GM12878 (cell line): ENCODE results near the gene CTIF. TPM values are rescaled to one million over a fixed set of nuclear protein-coding genes. Genes with fewer than 3 reads are reported as not detected.

Experiments
- ATAC-seq: fragments of 200-7000 bp; cut with Tn5 transposase; 3 replicates; pipeline ENCODE4 v1.9.1; 2020; ENCODE audit warnings: mild to moderate bottlenecking, moderate library complexity
- BruUV-seq: library from RNA; stranded (reverse); fragments of 400-500 nt; replicated peaks from 2 replicates; lab custom pipeline; 2021; lab: Mats Ljungman, UMichigan
- CTCF ChIA-PET: fragments of 300-600 bp; sonication (Branson Sonifier 250); formaldehyde crosslinking; extraction: SDS; loops from one replicate; lab custom pipeline; 2021; ENCODE audit warnings: inconsistent platforms; lab: Yijun Ruan, JAX
- POLR2A ChIA-PET: fragments of 350-600 bp; formaldehyde crosslinking; extraction: SDS; loops from one replicate; lab custom pipeline; 2021; ENCODE audit warnings: inconsistent platforms; lab: Charles Lee
- RAD21 ChIA-PET: fragments of 300-600 bp; sonication (Branson Sonifier 250); formaldehyde crosslinking; loops from one replicate; lab custom pipeline; 2023; ENCODE audit warnings: antibody characterized with exemption; ENCODE audit not compliant: unreplicated experiment; lab: Charles Lee
- SMC1A ChIA-PET: fragments of 300-600 bp; sonication (Branson Sonifier 250); formaldehyde crosslinking; loops from one replicate; lab custom pipeline; 2023; ENCODE audit not compliant: unreplicated experiment, uncharacterized antibody; lab: Charles Lee
- DNase-seq: peaks from one replicate; pipeline ENCODE4 v3.0.0-alpha.2; 2011; ENCODE audit warnings: low read depth, low spot score
- FAIRE-seq: peaks from 3 replicates; lab custom pipeline; 2011; peaks lifted over from hg19 to GRCh38; lab: Jason Lieb, UNC
- H2AFZ ChIP-seq: 2 replicates; pipeline ENCODE4 v1.6.0; 2011; ENCODE audit warnings: low read depth, low read length, control low read depth; ENCODE audit not compliant: control insufficient read depth
- H3K27ac ChIP-seq: 2 replicates; pipeline ENCODE4 v1.5.1; 2011; ENCODE audit warnings: control low read depth; ENCODE audit not compliant: control insufficient read depth, insufficient read depth
- H3K27me3 ChIP-seq, 2 experiments: replicated peaks in 1 of 2; 2 replicates each; pipeline versions ENCODE4 v1.6.0 to v1.6.1; 2011; ENCODE audit warnings: low read length in 1 of 2; ENCODE audit not compliant: control insufficient read depth in 2 of 2, insufficient read depth in 2 of 2
- H3K36me3 ChIP-seq, 2 experiments: 2 replicates each; pipeline ENCODE4 v1.5.1; 2011; ENCODE audit warnings: low read length in 1 of 2; ENCODE audit not compliant: control insufficient read depth in 2 of 2, insufficient read depth in 2 of 2
- H3K4me1 ChIP-seq: 2 replicates; pipeline ENCODE4 v1.6.1; 2011; ENCODE audit warnings: mild to moderate bottlenecking, low read length, moderate library complexity, mixed read lengths; ENCODE audit not compliant: control insufficient read depth, insufficient read depth
- H3K4me2 ChIP-seq: 2 replicates; pipeline ENCODE4 v1.6.0; 2011; ENCODE audit warnings: control low read depth; ENCODE audit not compliant: control insufficient read depth, insufficient read depth
- H3K4me3 ChIP-seq: fragments of 200-600 bp; sonication (generic); 2 replicates; pipeline ENCODE4 v1.5.1; 2016
- H3K79me2 ChIP-seq: 2 replicates; pipeline ENCODE4 v1.6.0; 2011; ENCODE audit warnings: low read length; ENCODE audit not compliant: control insufficient read depth, insufficient read depth
- H3K9ac ChIP-seq: 2 replicates; pipeline ENCODE4 v1.8.0; 2011; ENCODE audit warnings: low read length, control low read depth, mixed read lengths; ENCODE audit not compliant: control insufficient read depth, insufficient read depth
- H3K9me3 ChIP-seq: replicated peaks from 3 replicates; pipeline ENCODE4 v1.5.1; 2011; ENCODE audit warnings: mild to moderate bottlenecking, low read length; ENCODE audit not compliant: control insufficient read depth, insufficient read depth
- H4K20me1 ChIP-seq: 2 replicates; pipeline ENCODE4 v1.6.0; 2011; ENCODE audit not compliant: control insufficient read depth, insufficient read depth
- BACH1 ChIP-seq: fragments of 450-650 bp; IDR thresholded peaks from 2 replicates; pipeline ENCODE4 v1.6.1; 2017; ENCODE audit warnings: mild to moderate bottlenecking, borderline replicate concordance
- GABPA ChIP-seq: IDR thresholded peaks from 2 replicates; pipeline ENCODE4 v1.6.1; 2014; ENCODE audit warnings: antibody characterized with exemption, low read depth, mild to moderate bottlenecking, inconsistent platforms
- HDGF ChIP-seq: fragments of 450-650 bp; IDR thresholded peaks from 2 replicates; pipeline ENCODE4 v1.6.1; 2016; ENCODE audit warnings: antibody characterized with exemption
- LARP7 ChIP-seq: fragments of 450-650 bp; IDR thresholded peaks from 2 replicates; pipeline ENCODE4 v1.6.1; 2017; ENCODE audit warnings: mild to moderate bottlenecking
- MEF2B ChIP-seq: fragments of 450-650 bp; IDR thresholded peaks from 2 replicates; pipeline ENCODE4 v1.6.1; 2018; ENCODE audit warnings: mild to moderate bottlenecking, moderate library complexity; ENCODE audit not compliant: partially characterized antibody, poor library complexity, severe bottlenecking
- NFYB ChIP-seq: IDR thresholded peaks from 2 replicates; pipeline ENCODE4 v1.6.1; 2011; ENCODE audit warnings: low read depth, mild to moderate bottlenecking, low read length, improper control_type of control experiment, moderate library complexity; ENCODE audit not compliant: insufficient read depth
- NR2C1 ChIP-seq: fragments of 450-650 bp; IDR thresholded peaks from 2 replicates; pipeline ENCODE4 v1.6.1; 2017; ENCODE audit warnings: antibody characterized with exemption, mild to moderate bottlenecking, moderate library complexity
- POLR2AphosphoS5 ChIP-seq: IDR thresholded peaks from 2 replicates; pipeline ENCODE4 v1.6.1; 2011; ENCODE audit warnings: mild to moderate bottlenecking, low read length, inconsistent platforms
- RB1 ChIP-seq: fragments of 450-650 bp; formaldehyde crosslinking; IDR thresholded peaks from 2 replicates; pipeline ENCODE4 v1.6.1; 2017; ENCODE audit warnings: mild to moderate bottlenecking, borderline replicate concordance
- RELB ChIP-seq: fragments of 450-650 bp; IDR thresholded peaks from 2 replicates; pipeline ENCODE4 v1.6.1; 2017; ENCODE audit warnings: low read depth, mild to moderate bottlenecking, moderate library complexity
- SREBF1 ChIP-seq: IDR thresholded peaks from 2 replicates; pipeline ENCODE4 v1.6.1; 2012; ENCODE audit warnings: mild to moderate bottlenecking, low read length
- SUPT20H ChIP-seq: IDR thresholded peaks from 2 replicates; pipeline ENCODE4 v1.6.1; 2011; ENCODE audit warnings: low read depth, mild to moderate bottlenecking, low read length, moderate library complexity, borderline replicate concordance; ENCODE audit not compliant: control insufficient read depth
- WRNIP1 ChIP-seq: IDR thresholded peaks from 2 replicates; pipeline ENCODE4 v1.6.1; 2011; ENCODE audit warnings: low read depth, low read length, improper control_type of control experiment, borderline replicate concordance
- YBX1 ChIP-seq: fragments of 450-650 bp; IDR thresholded peaks from 2 replicates; pipeline ENCODE4 v1.6.1; 2016; ENCODE audit warnings: antibody characterized with exemption
- ZNF274 ChIP-seq: IDR thresholded peaks from one replicate; pipeline ENCODE4 v1.8.0; 2011; ENCODE audit not compliant: insufficient read length, insufficient read depth
- ZNF384 ChIP-seq: IDR thresholded peaks from 2 replicates; pipeline ENCODE4 v1.6.1; 2012; ENCODE audit warnings: low read depth, mild to moderate bottlenecking, low read length, improper control_type of control experiment, borderline replicate concordance
- WGBS: methylation state at CpG from one replicate; pipeline ENCODE4 v1.1.6; 2016; ENCODE audit warnings: low lambda C conversion rate; ENCODE audit not compliant: insufficient replicate concordance, insufficient coverage; ENCODE audit errors: missing lambda C conversion rate; 5-methylcytosine and 5-hydroxymethylcytosine counted together
- in situ Hi-C: fragments of 300-500 bp; cut with MboI; formaldehyde crosslinking; loops from 9 replicates; pipeline ENCODE4 v1.14.3; 2018; ENCODE audit warnings: mixed read lengths
- intact Hi-C: fragments of 100-400 bp; cut with micrococcal nuclease; formaldehyde crosslinking; loops from one replicate; pipeline ENCODE4 v1.14.2; 2022; ENCODE audit not compliant: unreplicated experiment
- polyA plus RNA-seq, 11 experiments: library from polyadenylated mRNA; depleted of rRNA in 4 of 11; unstranded in 6 of 11; stranded (reverse) in 5 of 11; fragments of >200 nt; fragmentation: Nextera tagmentation in 4 of 11; fragmentation: Illumina TruSeq in 1 of 11; extraction: Ambion mirVana in 4 of 11; extraction: Trizol in 1 of 11; gene quantifications; 1 replicate in 1 of 11; 2 replicates in 10 of 11; pipeline versions ENCODE4 v1.2.1 to v1.2.3, GENCODE V29; 2011 to 2016; ENCODE audit warnings: inconsistent platforms in 2 of 11, missing spikeins in 2 of 11, low read depth in 1 of 11
- total RNA-seq, 4 experiments: library from RNA; depleted of rRNA in 3 of 4; stranded (reverse); fragments of >200 nt in 3 of 4; fragmentation: Illumina TruSeq in 1 of 4; extraction: Trizol in 1 of 4; gene quantifications; 2 replicates each; pipeline versions ENCODE4 v1.2.1 to v1.2.3, GENCODE V29; 2013 to 2021

CTIF gene
- total and polyA plus RNA-seq, 10 of the 15 experiments (the other 5 are each of a cell fraction or from before 2014, with no cell fraction given) = 0.06 to 11.6 (median 2.5) TPM

- intact Hi-C loops (no loop called here), in situ Hi-C loops (no loop called here)
- ChIA-PET RAD21 (no interaction called here), CTCF (no interaction called here), SMC1A (no interaction called here), POLR2A (no interaction called here)
- H3K79me2 ChIP-seq = no peaks in the 10 kb centered on the region
- H3K4me3 ChIP-seq = no peak overlapping the region
- DNase-seq (no peak), FAIRE-seq (no peak), ATAC-seq (no peak)
- no peak overlapping the region for H2AFZ ChIP-seq
- no peaks in the 10 kb centered on the region for H4K20me1 ChIP-seq
- H3K4me2 ChIP-seq = no peak overlapping the region
- peaks cover 26% of the 10 kb centered on the region for H3K4me1 ChIP-seq
- TF ChIP-seq NR2C1 = no peak
- TF ChIP-seq NFYB = no peak
- no peaks in the 10 kb centered on the region for H3K36me3 ChIP-seq
- no peak overlapping the region for H3K27ac ChIP-seq
- no peaks in the 10 kb centered on the region for H3K27me3 ChIP-seq
- 76% methylated on average over 8 of the region's 8 CpGs for WGBS
- no peak overlapping the region for H3K9ac ChIP-seq
- peaks cover 15% of the 10 kb centered on the region; the same call in 2 of the 3 replicates for H3K9me3 ChIP-seq
- no TSS peak for BruUV-seq
Observed at GRCh38 chr18:48729404-48729803, 190.6 kb downstream of the CTIF start.

GRCh38 chr18:48730010-48730409, 191.2 kb downstream of the CTIF start:
- Histone ChIP-seq H3K4me2 (no peak overlapping the region), H3K9me3 (peaks cover 15% of the 10 kb centered on the region; the same call in 2 of the 3 replicates), H2AFZ (no peak overlapping the region), H3K27ac (no peak overlapping the region), H3K36me3 (no peaks in the 10 kb centered on the region), H4K20me1 (no peaks in the 10 kb centered on the region), H3K27me3 (no peaks in the 10 kb centered on the region), H3K4me3 (no peak overlapping the region), H3K79me2 (no peaks in the 10 kb centered on the region), H3K9ac (no peak overlapping the region), H3K4me1 (peaks cover 20% of the 10 kb centered on the region)
- ChIA-PET CTCF (no interaction called here), POLR2A (no interaction called here), SMC1A (no interaction called here), RAD21 (no interaction called here)
- WGBS = 65% methylated on average over 9 of the region's 12 CpGs
- ATAC-seq = no peak
- in situ Hi-C loops (no loop called here), intact Hi-C loops (no loop called here)
- DNase-seq = no peak
- FAIRE-seq = no peak
- BruUV-seq = no TSS peak
- TF ChIP-seq GABPA (no peak), MEF2B (no peak), ZNF384 (no peak), HDGF (no peak), POLR2AphosphoS5 (no peak), ZNF274 (no peak), WRNIP1 (no peak), RELB (no peak), YBX1 (no peak), RB1 (no peak), SREBF1 (no peak), BACH1 (no peak), SUPT20H (no peak), LARP7 (no peak)
